ENCODE results near the gene CYYR1. TPM values are rescaled to one million over a fixed set of nuclear protein-coding genes. Genes with fewer than 3 reads are reported as not detected.

CYYR1 gene
- total RNA-seq, 1 donor from 2014 or later, result 88.6 TPM

GRCh38 chr21:26449161-26449560, 123.9 kb downstream of the CYYR1 start:
- H3K4me3 Mint-ChIP-seq (ENCODE audit: unreplicated experiment), result no peak overlapping the region
- H3K4me1 Mint-ChIP-seq (ENCODE audit: unreplicated experiment), result no peaks in the 10 kb centered on the region
- H3K27ac Mint-ChIP-seq (ENCODE audit: unreplicated experiment), result no peak overlapping the region
- H3K9me3 Mint-ChIP-seq (ENCODE audit: unreplicated experiment), result no peaks in the 10 kb centered on the region
- no peaks in the 10 kb centered on the region for H3K27me3 Mint-ChIP-seq (ENCODE audit: unreplicated experiment)
- H3K36me3 Mint-ChIP-seq (ENCODE audit: low read depth, unreplicated experiment), result no peaks in the 10 kb centered on the region
- DNase-seq (ENCODE audit: low spot score), result no peak
- no peak for TF ChIP-seq CTCF (IDR thresholded peaks at IDR 0.05; ENCODE audit: unreplicated experiment)

GRCh38 chr21:26448751-26449150, 124.3 kb downstream of the CYYR1 start:
- Mint-ChIP-seq H3K4me3 (ENCODE audit: unreplicated experiment) (no peak overlapping the region), H3K9me3 (ENCODE audit: unreplicated experiment) (no peaks in the 10 kb centered on the region), H3K36me3 (ENCODE audit: low read depth, unreplicated experiment) (no peaks in the 10 kb centered on the region), H3K27ac (ENCODE audit: unreplicated experiment) (no peak overlapping the region), H3K27me3 (ENCODE audit: unreplicated experiment) (no peaks in the 10 kb centered on the region), H3K4me1 (ENCODE audit: unreplicated experiment) (no peaks in the 10 kb centered on the region)
- TF ChIP-seq CTCF (IDR thresholded peaks at IDR 0.05; ENCODE audit: unreplicated experiment), result no peak
- DNase-seq (ENCODE audit: low spot score), result no peak

DNA sequence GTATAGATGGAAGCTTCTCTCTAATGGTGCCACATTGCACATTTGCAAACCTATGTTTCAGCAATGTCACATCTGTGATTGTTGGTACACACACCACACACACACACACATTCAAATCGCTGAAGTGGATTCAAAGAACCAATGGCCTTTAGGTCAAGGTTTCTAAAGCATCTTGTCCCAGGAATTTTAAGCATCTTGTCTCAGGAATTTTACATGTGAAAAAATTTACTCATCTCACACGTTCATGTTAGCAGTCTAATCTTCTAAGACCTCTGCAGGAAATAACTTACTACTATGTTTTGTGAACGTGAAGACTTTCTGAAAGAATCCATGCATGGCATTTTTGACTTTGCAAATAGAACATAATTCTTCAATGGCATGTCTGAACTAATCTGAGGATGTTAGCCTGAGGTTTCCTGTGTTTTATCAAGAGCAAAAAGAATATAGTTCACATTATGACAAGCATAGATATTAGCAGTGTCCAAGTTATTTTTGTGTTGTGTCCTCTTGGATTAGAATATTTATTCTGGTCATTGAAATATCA, 125.1 kb downstream of the CYYR1 start:
- Mint-ChIP-seq H3K27ac (ENCODE audit: unreplicated experiment) (no peak overlapping the region), H3K36me3 (ENCODE audit: low read depth, unreplicated experiment) (no peaks in the 10 kb centered on the region), H3K9me3 (ENCODE audit: unreplicated experiment) (no peaks in the 10 kb centered on the region), H3K4me3 (ENCODE audit: unreplicated experiment) (no peak overlapping the region), H3K4me1 (ENCODE audit: unreplicated experiment) (no peaks in the 10 kb centered on the region), H3K27me3 (ENCODE audit: unreplicated experiment) (no peaks in the 10 kb centered on the region)
- no peak for TF ChIP-seq CTCF (IDR thresholded peaks at IDR 0.05; ENCODE audit: unreplicated experiment)
- DNase-seq (ENCODE audit: low spot score), result no peak

GRCh38 chr21:26445440-26445839, 127.6 kb downstream of the CYYR1 start:
- H3K9me3 Mint-ChIP-seq (ENCODE audit: unreplicated experiment), result no peaks in the 10 kb centered on the region
- no peaks in the 10 kb centered on the region for H3K36me3 Mint-ChIP-seq (ENCODE audit: low read depth, unreplicated experiment)
- DNase-seq (ENCODE audit: low spot score), result no peak
- no peak overlapping the region for H3K27ac Mint-ChIP-seq (ENCODE audit: unreplicated experiment)
- H3K27me3 Mint-ChIP-seq (ENCODE audit: unreplicated experiment), result no peaks in the 10 kb centered on the region
- no peak for TF ChIP-seq CTCF (IDR thresholded peaks at IDR 0.05; ENCODE audit: unreplicated experiment)
- H3K4me3 Mint-ChIP-seq (ENCODE audit: unreplicated experiment), result no peak overlapping the region
- no peaks in the 10 kb centered on the region for H3K4me1 Mint-ChIP-seq (ENCODE audit: unreplicated experiment)

GRCh38 chr21:26444646-26445045, 128.4 kb downstream of the CYYR1 start:
- Mint-ChIP-seq H3K4me1 (ENCODE audit: unreplicated experiment) (no peaks in the 10 kb centered on the region), H3K9me3 (ENCODE audit: unreplicated experiment) (no peaks in the 10 kb centered on the region), H3K36me3 (ENCODE audit: low read depth, unreplicated experiment) (no peaks in the 10 kb centered on the region), H3K4me3 (ENCODE audit: unreplicated experiment) (no peak overlapping the region), H3K27me3 (ENCODE audit: unreplicated experiment) (no peaks in the 10 kb centered on the region), H3K27ac (ENCODE audit: unreplicated experiment) (no peak overlapping the region)
- no peak for DNase-seq (ENCODE audit: low spot score)
- TF ChIP-seq CTCF (IDR thresholded peaks at IDR 0.05; ENCODE audit: unreplicated experiment), result no peak

Measured in endothelial cell (in vitro differentiated cells).